HepG2 (cell line): ENCODE measurements around the gene ARHGAP12. TPM values are rescaled to one million over a fixed set of nuclear protein-coding genes. Genes with fewer than 3 reads are reported as not detected.
A peak's percentile ranks its signal among the peaks of the same experiment; 100 is the strongest.

Source experiments
- ARID3A ChIP-seq: IDR thresholded peaks from 2 replicates; pipeline ENCODE4 v1.6.1; 2012; ENCODE audit warnings: low read depth, low read length, improper control_type of control experiment
- BATF2 ChIP-seq: sonication (generic); formaldehyde crosslinking; IDR thresholded peaks from 2 replicates; pipeline ENCODE4 v1.8.0; 2022; ENCODE audit warnings: mild to moderate bottlenecking, missing genetic modification reagents, moderate library complexity
- FOXP4 ChIP-seq: sonication (generic); formaldehyde crosslinking; IDR thresholded peaks from 2 replicates; pipeline ENCODE4 v1.4.0; 2020; ENCODE audit warnings: missing genetic modification reagents
- GLI4 ChIP-seq: sonication (generic); formaldehyde crosslinking; IDR thresholded peaks from 2 replicates; pipeline ENCODE4 v1.5.1; 2020; ENCODE audit warnings: missing genetic modification reagents, mild to moderate bottlenecking, moderate library complexity, borderline replicate concordance
- MED8 ChIP-seq: sonication (generic); formaldehyde crosslinking; IDR thresholded peaks from 2 replicates; pipeline ENCODE4 v1.8.1; 2023; ENCODE audit warnings: mild to moderate bottlenecking, missing genetic modification reagents; ENCODE audit not compliant: insufficient replicate concordance
- NBN ChIP-seq: fragments of 450-650 bp; conservative IDR thresholded peaks from 2 replicates; pipeline ENCODE4 v1.6.1; 2017
- NCOA1 ChIP-seq: sonication (generic); formaldehyde crosslinking; IDR thresholded peaks from 2 replicates; pipeline ENCODE4 v1.9.0; 2021; ENCODE audit warnings: missing genetic modification reagents
- ZBTB40 ChIP-seq, 2 experiments: fragments of 450-650 bp in 1 of 2; sonication (generic) in 1 of 2; formaldehyde crosslinking in 1 of 2; IDR thresholded peaks; 2 replicates each; pipeline versions ENCODE4 v1.6.1 to v1.8.0; 2016 to 2022; ENCODE audit warnings: antibody characterized with exemption in 1 of 2, mild to moderate bottlenecking in 1 of 2, missing genetic modification reagents in 1 of 2
- ZNF362 ChIP-seq: sonication (generic); formaldehyde crosslinking; IDR thresholded peaks from 2 replicates; pipeline ENCODE4 v1.4.0; 2020; ENCODE audit warnings: missing genetic modification reagents, mild to moderate bottlenecking, borderline replicate concordance
- ZNF484 ChIP-seq: sonication (generic); formaldehyde crosslinking; IDR thresholded peaks from 2 replicates; pipeline ENCODE4 v1.5.1; 2020; ENCODE audit warnings: mild to moderate bottlenecking, low read depth, missing genetic modification reagents, borderline replicate concordance
- ZNF629 ChIP-seq: sonication (generic); formaldehyde crosslinking; conservative IDR thresholded peaks from 2 replicates; pipeline ENCODE4 v1.5.0; 2020; ENCODE audit warnings: missing genetic modification reagents
- ZNF816 ChIP-seq: sonication (generic); formaldehyde crosslinking; IDR thresholded peaks from 2 replicates; pipeline ENCODE4 v1.8.0; 2022; ENCODE audit warnings: missing genetic modification reagents, mild to moderate bottlenecking, borderline replicate concordance
- polyA plus RNA-seq, 8 experiments: library from polyadenylated mRNA; depleted of rRNA in 3 of 8; stranded (reverse) in 7 of 8; unstranded in 1 of 8; fragments of >200 nt; fragmentation: Illumina TruSeq in 4 of 8; extraction: Trizol in 4 of 8; gene quantifications; 2 replicates each; pipeline versions ENCODE4 v1.2.1 to v1.2.3, GENCODE V29; 2011 to 2016; ENCODE audit warnings: low read depth in 4 of 8, missing spikeins in 1 of 8, mixed read lengths in 1 of 8; ENCODE audit not compliant: insufficient read depth in 1 of 8
- total RNA-seq, 5 experiments: library from RNA; depleted of rRNA; stranded (reverse); fragments of >200 nt; fragmentation: Illumina TruSeq; extraction: Trizol; gene quantifications; 2 replicates each; pipeline ENCODE4 v1.2.3, GENCODE V29; 2016; ENCODE audit warnings: low read depth in 1 of 5

The ARHGAP12 gene
- total and polyA plus RNA-seq, 2 of the 13 experiments (the other 11 are each of a cell fraction or from before 2014, with no cell fraction given): 25.0 to 54.6 TPM

GRCh38 chr10:31947144-31947926 lies 18.7 kb upstream of the ARHGAP12 start (continued):
- TF ChIP-seq ZNF362 (CRISPR knock-in tag): no peak
- 0 out of 2 replicates have a peak, but pooled peaks have one; percentile 29 for TF ChIP-seq ARID3A
- no peak for TF ChIP-seq MED8 (CRISPR knock-in tag)
- no peak for TF ChIP-seq ZNF816 (CRISPR knock-in tag)
- TF ChIP-seq NBN: no peak
- TF ChIP-seq BATF2: no peak
- no peak for TF ChIP-seq GLI4 (CRISPR knock-in tag)
- TF ChIP-seq FOXP4 (CRISPR knock-in tag): peak; percentile 42; the same call in 1 of the 2 replicates
- TF ChIP-seq ZBTB40 (IDR thresholded peaks at IDR 0.05): no peak
- TF ChIP-seq ZBTB40 (CRISPR knock-in tag; IDR thresholded peaks at IDR 0.05): no peak
- no peak for TF ChIP-seq NCOA1 (CRISPR knock-in tag)
- no peak for TF ChIP-seq ZNF629 (CRISPR knock-in tag)
- TF ChIP-seq ZNF484: no peak
